GM21737 (cell line): ENCODE results near the gene DNAH2.
A peak's percentile ranks its signal among the peaks of the same experiment; 100 is the strongest.

ENCODE experiments used
- ATAC-seq: cut with Tn5 transposase; IDR thresholded peaks from one replicate; pipeline ENCODE4 v1.9.1; 2021; ENCODE audit warnings: mild to moderate bottlenecking, moderate library complexity; ENCODE audit not compliant: unreplicated experiment

Gene DNAH2

DNA sequence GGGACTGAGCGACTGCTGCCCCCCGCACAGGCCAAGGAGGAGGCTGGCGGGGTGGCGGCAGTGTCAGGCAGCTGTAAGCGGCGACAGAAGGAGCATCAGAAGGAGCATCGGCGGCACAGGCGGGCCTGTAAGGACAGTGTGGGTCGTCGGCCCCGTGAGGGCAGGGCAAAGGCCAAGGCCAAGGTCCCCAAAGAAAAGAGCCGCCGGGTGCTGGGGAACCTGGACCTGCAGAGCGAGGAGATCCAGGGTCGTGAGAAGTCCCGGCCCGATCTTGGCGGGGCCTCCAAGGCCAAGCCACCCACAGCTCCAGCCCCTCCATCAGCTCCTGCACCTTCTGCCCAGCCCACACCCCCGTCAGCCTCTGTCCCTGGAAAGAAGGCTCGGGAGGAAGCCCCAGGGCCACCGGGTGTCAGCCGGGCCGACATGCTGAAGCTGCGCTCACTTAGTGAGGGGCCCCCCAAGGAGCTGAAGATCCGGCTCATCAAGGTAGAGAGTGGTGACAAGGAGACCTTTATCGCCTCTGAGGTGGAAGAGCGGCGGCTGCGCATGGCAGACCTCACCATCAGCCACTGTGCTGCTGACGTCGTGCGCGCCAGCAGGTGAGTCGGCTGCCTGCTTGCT is 131.7 kb downstream of the DNAH2 start:
- ATAC-seq, result no peak

DNA sequence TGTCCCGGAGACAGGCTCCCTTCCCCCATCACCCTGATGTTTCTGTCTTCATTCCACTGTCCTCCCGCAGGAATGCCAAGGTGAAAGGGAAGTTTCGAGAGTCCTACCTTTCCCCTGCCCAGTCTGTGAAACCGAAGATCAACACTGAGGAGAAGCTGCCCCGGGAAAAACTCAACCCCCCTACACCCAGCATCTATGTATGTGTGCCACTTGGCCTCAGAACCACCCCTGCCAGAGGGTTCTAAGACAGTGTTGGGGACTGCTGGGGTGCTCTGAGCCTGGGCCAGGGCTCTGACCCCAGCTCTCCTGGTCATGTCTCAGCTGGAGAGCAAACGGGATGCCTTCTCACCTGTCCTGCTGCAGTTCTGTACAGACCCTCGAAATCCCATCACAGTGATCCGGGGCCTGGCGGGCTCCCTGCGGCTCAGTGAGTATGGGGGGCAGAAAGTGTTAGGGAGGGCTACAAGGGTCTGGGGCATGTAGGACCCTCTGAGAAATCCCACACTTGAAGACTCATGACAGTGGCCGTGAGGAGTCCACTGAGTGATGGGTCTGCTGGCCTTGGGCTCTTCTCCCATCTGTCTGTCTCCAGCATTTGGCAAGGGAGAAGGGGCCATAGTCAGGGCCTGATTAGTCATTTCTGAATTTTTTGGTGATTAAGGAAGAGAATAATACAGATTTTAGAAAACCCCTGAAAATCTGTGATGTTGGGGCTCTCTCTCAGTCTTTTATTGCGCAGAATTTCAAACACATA is 132.4 kb downstream of the DNAH2 start:
- ATAC-seq, result no peak

DNA sequence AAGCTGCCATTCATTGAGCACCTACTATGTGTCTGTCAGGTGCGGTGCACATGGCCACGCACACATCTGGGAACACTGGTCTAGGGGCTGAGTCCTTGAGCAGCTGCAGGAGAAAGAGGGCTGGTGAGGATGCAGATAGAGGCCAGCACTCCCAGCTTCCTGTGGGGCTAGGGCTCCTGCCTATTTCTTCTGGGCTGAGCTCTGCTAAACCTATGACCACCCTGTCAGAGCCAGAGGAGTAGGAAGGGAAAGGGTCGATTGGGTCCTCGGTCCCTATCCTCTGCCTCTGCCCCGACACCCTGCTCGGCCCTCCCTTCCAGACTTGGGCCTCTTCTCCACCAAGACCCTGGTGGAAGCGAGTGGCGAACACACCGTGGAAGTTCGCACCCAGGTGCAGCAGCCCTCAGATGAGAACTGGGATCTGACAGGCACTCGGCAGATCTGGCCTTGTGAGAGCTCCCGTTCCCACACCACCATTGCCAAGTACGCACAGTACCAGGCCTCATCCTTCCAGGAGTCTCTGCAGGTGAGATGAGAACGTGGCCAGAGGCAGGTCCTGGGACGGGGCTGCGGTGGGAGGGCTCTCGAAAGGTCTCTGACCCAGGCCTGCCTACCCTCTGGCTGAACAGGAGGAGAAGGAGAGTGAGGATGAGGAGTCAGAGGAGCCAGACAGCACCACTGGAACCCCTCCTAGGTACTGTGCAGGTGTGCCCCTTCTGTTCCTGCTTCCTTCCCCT is 133.3 kb downstream of the DNAH2 start:
- no peak for ATAC-seq

DNA sequence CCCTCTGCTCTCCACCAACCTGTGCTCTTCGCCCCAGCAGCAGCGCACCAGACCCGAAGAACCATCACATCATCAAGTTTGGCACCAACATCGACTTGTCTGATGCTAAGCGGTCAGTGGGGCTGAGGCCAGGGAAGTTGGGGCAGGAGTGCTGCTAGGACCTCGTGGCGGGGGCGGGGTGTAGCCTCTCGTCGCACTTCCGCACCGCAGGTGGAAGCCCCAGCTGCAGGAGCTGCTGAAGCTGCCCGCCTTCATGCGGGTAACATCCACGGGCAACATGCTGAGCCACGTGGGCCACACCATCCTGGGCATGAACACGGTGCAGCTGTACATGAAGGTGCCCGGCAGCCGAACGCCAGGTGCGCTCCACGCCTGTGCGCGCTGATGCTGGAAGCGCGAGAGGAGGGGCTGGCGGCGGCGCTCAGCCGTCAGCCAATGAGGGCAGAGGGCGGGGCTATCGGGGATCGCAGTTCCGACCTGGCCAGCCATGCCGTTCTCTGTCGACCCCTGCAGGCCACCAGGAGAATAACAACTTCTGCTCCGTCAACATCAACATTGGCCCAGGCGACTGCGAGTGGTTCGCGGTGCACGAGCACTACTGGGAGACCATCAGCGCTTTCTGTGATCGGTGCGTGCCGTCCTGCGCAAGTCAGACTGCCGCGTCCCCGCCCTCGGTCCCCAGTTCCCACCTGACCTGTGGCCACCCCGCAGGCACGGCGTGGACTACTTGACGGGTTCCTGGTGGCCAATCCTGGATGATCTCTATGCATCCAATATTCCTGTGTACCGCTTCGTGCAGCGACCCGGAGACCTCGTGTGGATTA is 134.1 kb downstream of the DNAH2 start:
- peak; percentile 66 for ATAC-seq

DNA sequence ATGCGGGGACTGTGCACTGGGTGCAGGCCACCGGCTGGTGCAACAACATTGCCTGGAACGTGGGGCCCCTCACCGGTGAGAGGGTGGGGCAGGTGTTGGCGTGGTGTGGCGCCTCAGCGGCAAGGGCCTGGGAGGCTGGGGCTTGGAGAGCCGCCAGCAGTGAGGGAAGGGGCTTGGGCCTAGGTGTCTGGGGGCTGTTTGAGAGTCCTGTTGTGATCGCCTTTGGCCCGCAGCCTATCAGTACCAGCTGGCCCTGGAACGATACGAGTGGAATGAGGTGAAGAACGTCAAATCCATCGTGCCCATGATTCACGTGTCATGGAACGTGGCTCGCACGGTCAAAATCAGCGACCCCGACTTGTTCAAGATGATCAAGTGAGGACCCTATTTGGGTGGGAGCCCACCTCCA is 134.7 kb downstream of the DNAH2 start:
- ATAC-seq, result no peak

DNA sequence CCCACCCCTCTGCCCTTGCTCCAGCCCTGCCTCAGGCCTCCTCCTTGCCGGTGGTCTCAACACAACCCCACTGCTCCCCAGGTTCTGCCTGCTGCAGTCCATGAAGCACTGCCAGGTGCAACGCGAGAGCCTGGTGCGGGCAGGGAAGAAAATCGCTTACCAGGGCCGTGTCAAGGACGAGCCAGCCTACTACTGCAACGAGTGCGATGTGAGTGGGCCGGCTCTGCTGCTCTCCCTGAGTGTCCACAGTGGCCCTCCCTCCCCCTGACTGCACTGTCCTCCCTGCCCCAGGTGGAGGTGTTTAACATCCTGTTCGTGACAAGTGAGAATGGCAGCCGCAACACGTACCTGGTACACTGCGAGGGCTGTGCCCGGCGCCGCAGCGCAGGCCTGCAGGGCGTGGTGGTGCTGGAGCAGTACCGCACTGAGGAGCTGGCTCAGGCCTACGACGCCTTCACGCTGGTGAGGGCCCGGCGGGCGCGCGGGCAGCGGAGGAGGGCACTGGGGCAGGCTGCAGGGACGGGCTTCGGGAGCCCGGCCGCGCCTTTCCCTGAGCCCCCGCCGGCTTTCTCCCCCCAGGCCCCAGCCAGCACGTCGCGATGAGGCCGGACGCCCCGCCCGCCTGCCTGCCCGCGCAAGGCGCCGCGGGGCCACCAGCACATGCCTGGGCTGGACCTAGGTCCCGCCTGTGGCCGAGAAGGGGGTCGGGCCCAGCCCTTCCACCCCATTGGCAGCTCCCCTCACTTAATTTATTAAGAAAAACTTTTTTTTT is 135.6 kb downstream of the DNAH2 start:
- ATAC-seq, result no peak

DNA sequence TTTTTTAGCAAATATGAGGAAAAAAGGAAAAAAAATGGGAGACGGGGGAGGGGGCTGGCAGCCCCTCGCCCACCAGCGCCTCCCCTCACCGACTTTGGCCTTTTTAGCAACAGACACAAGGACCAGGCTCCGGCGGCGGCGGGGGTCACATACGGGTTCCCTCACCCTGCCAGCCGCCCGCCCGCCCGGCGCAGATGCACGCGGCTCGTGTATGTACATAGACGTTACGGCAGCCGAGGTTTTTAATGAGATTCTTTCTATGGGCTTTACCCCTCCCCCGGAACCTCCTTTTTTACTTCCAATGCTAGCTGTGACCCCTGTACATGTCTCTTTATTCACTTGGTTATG is 136.1 kb downstream of the DNAH2 start:
- ATAC-seq, result no peak

DNA sequence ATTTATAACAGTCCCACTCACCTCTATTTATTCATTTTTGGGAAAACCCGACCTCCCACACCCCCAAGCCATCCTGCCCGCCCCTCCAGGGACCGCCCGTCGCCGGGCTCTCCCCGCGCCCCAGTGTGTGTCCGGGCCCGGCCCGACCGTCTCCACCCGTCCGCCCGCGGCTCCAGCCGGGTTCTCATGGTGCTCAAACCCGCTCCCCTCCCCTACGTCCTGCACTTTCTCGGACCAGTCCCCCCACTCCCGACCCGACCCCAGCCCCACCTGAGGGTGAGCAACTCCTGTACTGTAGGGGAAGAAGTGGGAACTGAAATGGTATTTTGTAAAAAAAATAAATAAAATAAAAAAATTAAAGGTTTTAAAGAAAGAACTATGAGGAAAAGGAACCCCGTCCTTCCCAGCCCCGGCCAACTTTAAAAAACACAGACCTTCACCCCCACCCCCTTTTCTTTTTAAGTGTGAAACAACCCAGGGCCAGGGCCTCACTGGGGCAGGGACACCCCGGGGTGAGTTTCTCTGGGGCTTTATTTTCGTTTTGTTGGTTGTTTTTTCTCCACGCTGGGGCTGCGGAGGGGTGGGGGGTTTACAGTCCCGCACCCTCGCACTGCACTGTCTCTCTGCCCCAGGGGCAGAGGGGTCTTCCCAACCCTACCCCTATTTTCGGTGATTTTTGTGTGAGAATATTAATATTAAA is 136.7 kb downstream of the DNAH2 start:
- ATAC-seq, result no peak

DNA sequence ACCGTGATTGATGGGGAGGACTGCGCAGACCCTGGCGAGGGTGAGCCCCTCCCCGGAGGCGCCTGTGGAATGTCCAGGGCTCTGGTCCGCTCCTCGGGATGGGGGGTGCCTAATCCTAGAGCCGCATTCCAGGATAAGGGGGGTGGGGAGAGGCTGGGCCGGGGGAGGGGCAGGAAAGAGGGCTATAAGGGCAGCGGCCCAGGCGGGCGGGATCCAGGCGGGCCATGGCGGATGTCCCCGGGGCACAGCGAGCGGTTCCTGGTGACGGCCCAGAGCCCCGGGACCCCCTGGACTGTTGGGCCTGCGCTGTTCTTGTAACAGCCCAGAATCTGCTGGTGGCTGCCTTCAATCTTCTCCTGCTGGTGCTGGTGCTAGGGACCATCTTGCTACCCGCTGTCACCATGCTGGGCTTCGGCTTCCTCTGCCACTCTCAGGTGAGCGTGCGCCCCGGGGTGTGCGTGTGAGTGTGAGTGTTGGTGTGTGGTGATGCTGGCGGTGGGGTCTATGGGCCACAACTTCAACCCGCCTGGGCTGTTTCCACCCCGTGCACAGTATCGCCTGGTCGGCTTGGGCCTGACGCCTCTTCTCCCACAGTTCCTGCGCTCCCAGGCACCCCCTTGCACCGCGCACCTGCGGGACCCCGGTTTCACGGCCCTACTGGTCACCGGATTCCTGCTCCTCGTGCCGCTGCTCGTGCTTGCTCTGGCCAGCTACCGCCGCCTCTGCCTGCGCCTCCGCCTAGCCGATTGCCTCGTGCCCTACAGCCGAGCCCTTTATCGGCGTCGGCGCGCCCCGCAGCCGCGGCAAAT is 137.5 kb downstream of the DNAH2 start, which contains the start of gene TMEM88:
TSS of gene TMEM88 (plus strand) at position 216 of the 809 bp plus-strand sequence. CDS start at position 225, 9 bp downstream.
- no peak for ATAC-seq

DNA sequence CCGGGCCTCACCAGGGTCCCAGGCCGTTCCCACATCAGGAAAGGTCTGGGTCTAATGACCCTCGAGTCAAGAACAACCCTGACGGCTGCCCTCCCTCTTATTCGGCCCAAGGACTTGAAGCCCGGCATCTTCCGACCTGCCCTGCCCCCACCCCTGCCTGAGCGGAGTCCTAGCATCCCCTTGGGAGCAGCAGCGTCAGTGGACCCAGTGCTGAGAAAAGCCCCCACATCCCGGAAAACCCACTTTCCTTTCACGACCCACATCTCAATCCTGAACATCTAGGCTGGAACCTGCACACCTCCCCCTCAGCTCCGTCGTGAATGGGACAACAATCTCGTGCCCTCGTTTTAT is 138.1 kb downstream of the DNAH2 start:
- ATAC-seq, result no peak

DNA sequence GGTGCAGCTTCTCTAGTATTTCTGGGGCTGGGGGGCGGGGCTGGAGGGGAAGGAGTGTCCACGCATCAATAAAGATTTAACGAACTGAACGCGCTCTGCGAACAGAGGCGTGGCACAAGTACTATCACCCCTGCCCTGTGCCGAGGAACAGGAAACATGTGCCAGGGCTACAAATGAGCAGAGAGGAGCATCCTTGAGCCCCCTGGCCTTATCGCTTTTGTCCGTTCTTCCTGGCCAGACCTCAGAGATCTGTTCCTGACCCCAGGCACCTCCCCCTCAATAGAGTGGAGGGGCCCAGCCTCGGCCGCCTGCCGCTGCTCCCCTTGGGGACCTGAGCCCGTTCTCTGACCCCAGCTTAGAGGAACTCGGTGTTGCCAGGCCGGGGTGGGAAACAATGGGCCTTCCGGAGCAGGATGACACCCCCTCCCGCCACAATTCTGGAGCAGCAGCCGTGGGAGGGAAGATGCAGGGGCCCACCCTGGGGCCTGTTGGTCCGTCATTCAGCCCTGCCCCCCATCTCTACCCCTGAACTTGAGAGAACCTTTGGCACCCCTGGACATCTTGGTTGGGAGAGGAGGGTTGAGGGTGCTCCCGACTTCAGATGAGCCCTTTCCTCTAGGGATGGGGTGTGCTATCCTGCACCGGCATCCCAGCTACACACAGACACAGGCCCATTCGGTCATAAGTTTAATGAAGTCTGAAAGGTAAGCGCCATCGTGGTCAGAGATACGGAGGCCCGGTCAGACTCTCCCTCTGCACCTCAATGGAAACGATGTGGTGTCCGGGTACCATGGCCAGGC is 138.7 kb downstream of the DNAH2 start:
- no peak for ATAC-seq

DNA sequence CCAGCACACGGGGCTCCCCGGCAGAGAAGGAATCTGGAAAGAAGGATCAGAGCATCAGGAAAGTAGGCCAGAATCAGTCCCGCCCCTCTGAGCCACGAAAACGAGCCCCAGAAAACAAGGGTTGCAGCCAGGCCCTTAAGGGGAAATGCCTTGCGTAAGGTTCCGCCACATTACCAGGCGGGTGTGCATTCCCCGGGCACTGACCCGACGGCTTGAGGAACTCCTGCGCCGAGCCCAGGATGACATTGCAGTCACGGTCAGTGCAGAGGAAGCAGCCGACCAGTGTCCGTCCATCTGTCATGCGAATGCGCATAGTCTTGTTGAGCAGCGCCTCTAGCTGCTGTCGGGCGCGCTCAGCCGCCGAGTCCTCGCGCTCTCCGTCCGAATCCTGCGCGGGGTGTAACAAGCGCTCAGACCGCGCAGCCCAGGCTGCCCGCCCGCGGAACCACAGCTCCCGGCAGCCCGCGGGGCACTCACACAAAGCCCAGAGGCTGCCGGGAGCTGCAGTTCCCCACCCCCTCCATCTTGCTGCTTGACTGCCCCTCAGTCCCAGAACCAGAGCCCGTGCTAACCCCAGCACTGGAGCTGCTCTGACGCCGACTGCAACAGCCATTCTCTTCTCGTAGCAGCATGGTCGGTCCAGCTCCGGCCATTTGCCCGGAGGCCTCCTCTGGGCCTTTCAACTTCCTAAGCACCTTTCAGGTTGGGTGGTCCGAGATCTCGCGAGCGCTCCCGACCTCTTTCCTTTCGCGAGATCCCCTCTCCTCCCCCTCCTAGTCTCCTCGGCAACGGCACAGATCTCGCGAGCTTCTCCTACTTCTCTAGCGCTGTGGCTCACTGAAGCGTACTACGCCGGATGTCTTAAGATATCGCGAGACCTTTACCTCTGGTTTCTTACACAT is 139.5 kb downstream of the DNAH2 start, which contains the start of gene NAA38:
TSS of gene NAA38 (minus strand) at position 749 of the 902 bp plus-strand sequence. CDS start at position 653, 96 bp downstream.
- ATAC-seq, result peak; percentile 64

DNA sequence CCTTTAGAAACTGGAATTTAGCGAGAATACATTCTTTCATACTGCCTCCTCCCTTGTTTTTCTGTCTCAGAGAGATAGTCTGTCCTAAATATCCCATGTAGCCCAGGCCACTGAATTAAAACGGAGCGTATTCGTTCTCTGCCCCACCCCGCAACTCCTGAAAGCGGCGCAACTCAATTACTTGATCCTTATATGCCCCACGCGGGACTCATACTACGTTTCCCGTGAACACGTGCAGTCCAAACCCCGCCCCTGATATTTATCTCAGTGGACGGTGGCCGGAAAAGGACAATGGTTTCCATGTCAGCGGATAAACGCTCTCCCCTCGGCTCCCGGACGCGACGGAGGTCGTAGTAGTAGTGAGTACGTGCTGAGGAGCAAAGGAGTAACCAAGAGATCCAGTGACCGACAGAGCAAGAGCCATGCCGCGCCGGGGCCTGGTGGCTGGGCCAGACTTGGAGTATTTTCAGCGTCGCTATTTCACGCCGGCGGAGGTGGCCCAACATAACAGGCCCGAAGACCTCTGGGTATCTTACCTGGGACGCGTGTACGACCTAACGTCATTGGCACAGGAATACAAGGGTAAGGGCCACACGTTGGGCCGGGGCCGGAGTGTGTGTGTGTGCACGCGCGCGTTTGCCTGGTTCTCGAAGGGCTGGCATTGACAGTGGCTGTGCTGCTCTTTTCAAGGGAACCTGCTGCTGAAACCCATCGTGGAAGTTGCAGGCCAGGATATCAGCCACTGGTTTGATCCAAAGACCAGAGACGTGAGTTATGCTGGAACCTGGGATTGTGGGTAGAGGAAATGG is 140.4 kb downstream of the DNAH2 start, which contains the start of gene CYB5D1:
TSS of gene CYB5D1 (plus strand) at position 291 of the 809 bp plus-strand sequence. CDS start at position 423, 132 bp downstream.
- ATAC-seq, result peak; percentile 39

DNA sequence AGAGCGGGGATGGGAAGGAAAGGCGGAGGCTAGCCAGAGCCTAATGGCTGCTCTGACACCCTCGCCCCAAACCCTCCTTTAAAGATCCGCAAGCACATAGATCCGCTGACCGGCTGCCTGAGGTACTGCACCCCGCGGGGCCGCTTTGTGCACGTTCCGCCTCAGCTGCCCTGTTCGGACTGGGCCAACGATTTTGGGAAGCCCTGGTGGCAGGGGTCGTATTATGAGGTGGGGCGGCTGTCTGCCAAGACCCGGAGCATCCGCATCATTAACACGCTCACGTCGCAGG is 140.9 kb downstream of the DNAH2 start:
- no peak for ATAC-seq

DNA sequence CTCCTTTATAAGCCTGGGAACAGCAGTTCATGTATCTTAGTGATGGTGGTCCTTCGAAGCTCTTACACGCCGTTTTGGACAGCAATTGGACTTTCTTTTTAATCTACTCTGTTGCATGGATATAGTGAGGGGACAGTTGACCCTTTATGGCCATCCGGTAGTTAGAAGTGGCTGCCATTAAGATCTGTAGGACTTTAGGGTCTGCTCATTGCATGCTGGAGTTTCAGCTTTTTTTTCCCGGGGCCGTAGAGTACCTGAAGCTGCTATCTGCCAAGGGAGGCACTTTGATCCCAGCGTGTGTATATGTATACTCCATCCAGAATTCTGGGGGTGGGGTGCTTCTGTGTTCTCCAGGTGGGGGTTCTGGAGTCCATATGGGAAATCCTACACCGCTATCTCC is 141.5 kb downstream of the DNAH2 start:
- no peak for ATAC-seq

DNA sequence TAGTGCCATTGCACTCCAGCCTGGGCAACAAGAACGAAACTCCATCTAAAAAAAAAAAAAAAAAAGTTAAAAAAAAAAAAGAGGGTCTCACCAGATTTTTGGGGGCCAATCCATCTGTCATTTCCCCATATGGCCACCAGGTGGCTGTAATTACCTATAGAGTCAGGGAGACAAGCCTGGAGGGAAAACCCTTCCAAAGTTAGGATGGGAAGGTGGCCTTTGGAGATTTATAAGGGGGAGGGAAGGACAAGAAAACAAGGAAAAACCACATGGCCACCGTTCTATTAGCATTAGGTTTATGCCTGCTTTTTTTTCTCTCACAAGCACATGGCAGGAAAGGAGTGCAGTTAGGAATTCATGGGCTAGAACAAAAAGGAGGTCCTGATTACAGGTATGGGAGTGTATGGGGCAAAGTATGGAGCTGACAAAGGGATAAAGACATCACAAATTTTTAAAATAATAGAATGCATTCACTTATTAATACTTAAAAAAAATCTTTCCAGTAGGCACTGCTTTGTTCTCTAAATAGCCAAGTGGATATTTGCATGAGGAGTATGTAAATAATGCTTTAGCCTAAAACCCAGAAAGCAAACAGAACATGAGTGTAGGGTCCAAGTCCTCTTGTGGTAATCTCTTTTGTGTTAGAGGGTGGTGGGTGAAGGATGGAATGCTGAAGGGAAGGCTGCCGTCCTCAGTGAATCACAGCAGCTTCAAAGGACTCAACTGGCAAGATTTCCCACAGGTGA is 145.3 kb downstream of the DNAH2 start:
- ATAC-seq, result no peak
